Esophagus muscularis mucosa (tissue), 3 donors: Measurements from ENCODE around the gene CD46.

ENCODE experiments used
- CTCF ChIP-seq, 3 experiments: fragments of 200-600 bp in 2 of 3; fragments of 450-650 bp in 1 of 3; sonication (generic) in 2 of 3; IDR thresholded peaks; one replicate each; pipeline ENCODE4 v1.5.1; 2017 to 2019; ENCODE audit warnings: antibody characterized with exemption in 3 of 3, mild to moderate bottlenecking in 2 of 3, moderate library complexity in 1 of 3
- POLR2A ChIP-seq: fragments of 450-650 bp; IDR thresholded peaks from one replicate; pipeline ENCODE4 v1.6.1; 2017; ENCODE audit warnings: antibody characterized with exemption, moderate library complexity, mild to moderate bottlenecking, low read depth
- POLR2AphosphoS5 ChIP-seq, 2 donors: sonication (generic); formaldehyde crosslinking; IDR thresholded peaks; one replicate each; pipeline ENCODE4 v1.6.1; 2017; ENCODE audit warnings: antibody characterized with exemption in 2 of 2

GRCh38 chr1:207794861-207795260 is 43.0 kb downstream of the CD46 start:
- no peak for TF ChIP-seq CTCF (IDR thresholded peaks at IDR 0.05)
- TF ChIP-seq POLR2A: no peak
- TF ChIP-seq POLR2AphosphoS5 (IDR thresholded peaks at IDR 0.05): no peak
